ENCODE measurements around the gene OR4Q2. TPM values are rescaled to one million over a fixed set of nuclear protein-coding genes. Genes with fewer than 3 reads are reported as not detected.

OR4Q2 gene
- total RNA-seq, 4 donors from 2014 or later = not detected

DNA sequence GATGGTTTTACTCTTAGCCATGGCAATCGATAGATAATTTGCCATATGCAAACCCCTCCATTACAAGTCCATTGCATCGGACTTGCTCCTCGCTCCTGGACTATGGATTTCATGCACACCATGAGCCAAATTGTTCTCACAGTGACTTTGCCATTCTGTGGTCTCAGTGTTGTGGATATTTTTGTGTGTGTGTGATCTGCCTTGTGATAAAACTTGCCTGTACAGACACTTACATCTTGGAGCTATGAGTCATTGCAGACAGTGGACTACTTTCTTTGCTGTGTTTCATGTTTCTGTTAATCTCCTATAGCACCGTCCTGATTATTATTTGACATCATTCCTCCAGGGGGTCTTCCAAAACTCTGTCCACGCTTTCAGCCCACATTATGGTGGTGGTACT lies 42.3 kb downstream of the OR4Q2 start:
- Histone ChIP-seq H3K4me1 (no peaks in the 10 kb centered on the region), H3K27ac (no peak overlapping the region), H3K9me3 (no peaks in the 10 kb centered on the region), H3K4me3 (no peak overlapping the region), H3K36me3 (no peaks in the 10 kb centered on the region), H3K27me3 (no peaks in the 10 kb centered on the region)
- no peak for DNase-seq
- TF ChIP-seq, protein P1, sequence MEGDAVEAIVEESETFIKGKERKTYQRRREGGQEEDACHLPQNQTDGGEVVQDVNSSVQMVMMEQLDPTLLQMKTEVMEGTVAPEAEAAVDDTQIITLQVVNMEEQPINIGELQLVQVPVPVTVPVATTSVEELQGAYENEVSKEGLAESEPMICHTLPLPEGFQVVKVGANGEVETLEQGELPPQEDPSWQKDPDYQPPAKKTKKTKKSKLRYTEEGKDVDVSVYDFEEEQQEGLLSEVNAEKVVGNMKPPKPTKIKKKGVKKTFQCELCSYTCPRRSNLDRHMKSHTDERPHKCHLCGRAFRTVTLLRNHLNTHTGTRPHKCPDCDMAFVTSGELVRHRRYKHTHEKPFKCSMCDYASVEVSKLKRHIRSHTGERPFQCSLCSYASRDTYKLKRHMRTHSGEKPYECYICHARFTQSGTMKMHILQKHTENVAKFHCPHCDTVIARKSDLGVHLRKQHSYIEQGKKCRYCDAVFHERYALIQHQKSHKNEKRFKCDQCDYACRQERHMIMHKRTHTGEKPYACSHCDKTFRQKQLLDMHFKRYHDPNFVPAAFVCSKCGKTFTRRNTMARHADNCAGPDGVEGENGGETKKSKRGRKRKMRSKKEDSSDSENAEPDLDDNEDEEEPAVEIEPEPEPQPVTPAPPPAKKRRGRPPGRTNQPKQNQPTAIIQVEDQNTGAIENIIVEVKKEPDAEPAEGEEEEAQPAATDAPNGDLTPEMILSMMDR (IDR thresholded peaks at IDR 0.05) = no peak
- no peak for TF ChIP-seq POLR2A (IDR thresholded peaks at IDR 0.05)

DNA sequence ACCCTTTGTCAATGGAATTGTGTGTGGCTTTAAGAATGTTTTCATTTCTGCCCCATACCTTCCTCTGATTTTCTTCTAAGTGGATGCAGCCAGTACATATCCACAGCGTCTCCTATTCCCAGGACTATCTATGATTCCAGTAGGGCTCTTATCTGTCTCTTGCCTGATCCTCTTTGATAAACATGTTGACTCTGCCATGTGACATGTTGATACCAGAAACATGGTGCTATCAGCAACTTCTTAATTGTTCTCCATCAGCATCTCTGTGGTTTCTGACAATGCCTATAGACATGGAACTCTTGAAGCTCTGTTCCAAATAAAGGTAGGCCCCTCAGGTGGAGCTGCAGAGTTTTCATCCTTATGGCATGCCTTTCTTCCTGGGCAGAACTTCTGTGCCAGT lies 46.2 kb downstream of the OR4Q2 start:
- TF ChIP-seq, protein P1 (IDR thresholded peaks at IDR 0.05) = no peak
- no peak for TF ChIP-seq POLR2A (IDR thresholded peaks at IDR 0.05)
- no peaks in the 10 kb centered on the region for H3K4me1 ChIP-seq

More for the DNA sequence above, 46.2 kb downstream of the OR4Q2 start:
- Histone ChIP-seq H3K27me3 (no peaks in the 10 kb centered on the region), H3K36me3 (no peaks in the 10 kb centered on the region), H3K27ac (no peak overlapping the region), H3K4me3 (no peak overlapping the region), H3K9me3 (no peaks in the 10 kb centered on the region)
- no peak for DNase-seq

Other genes with a start within 250 kb of the OR4Q2 start
- gene OR4M1, start 228.7 kb upstream of the OR4Q2 start, total RNA-seq = not detected
- gene OR4N2, start 198.4 kb upstream of the OR4Q2 start, total RNA-seq = not detected
- not detected for gene OR4K2, start 127.0 kb upstream of the OR4Q2 start, total RNA-seq
- gene OR4K5, start 81.6 kb upstream of the OR4Q2 start, total RNA-seq = not detected
- not detected for gene OR4K1, start 71.2 kb upstream of the OR4Q2 start, total RNA-seq
- gene OR4K15, start 26.6 kb upstream of the OR4Q2 start, total RNA-seq = not detected
- gene OR4K14, start 17.1 kb downstream of the OR4Q2 start, total RNA-seq = not detected
- not detected for gene OR4K13, start 33.9 kb downstream of the OR4Q2 start, total RNA-seq
- not detected for gene OR4L1, start 57.9 kb downstream of the OR4Q2 start, total RNA-seq
- gene OR4K17, start 108.6 kb downstream of the OR4Q2 start, total RNA-seq = not detected
- gene OR4N5, start 136.7 kb downstream of the OR4Q2 start, total RNA-seq = not detected
- gene OR11G2, start 188.7 kb downstream of the OR4Q2 start, total RNA-seq = not detected
- gene OR11H6, start 221.5 kb downstream of the OR4Q2 start, total RNA-seq = not detected
- not detected for gene OR11H7, start 226.8 kb downstream of the OR4Q2 start, total RNA-seq
- not detected for gene OR11H4, start 237.1 kb downstream of the OR4Q2 start, total RNA-seq